ENCODE results near the gene G6PC3.

GRCh38 chr17:44075598-44076293 is 5.2 kb downstream of the G6PC3 start:
- TF ChIP-seq, protein P1, sequence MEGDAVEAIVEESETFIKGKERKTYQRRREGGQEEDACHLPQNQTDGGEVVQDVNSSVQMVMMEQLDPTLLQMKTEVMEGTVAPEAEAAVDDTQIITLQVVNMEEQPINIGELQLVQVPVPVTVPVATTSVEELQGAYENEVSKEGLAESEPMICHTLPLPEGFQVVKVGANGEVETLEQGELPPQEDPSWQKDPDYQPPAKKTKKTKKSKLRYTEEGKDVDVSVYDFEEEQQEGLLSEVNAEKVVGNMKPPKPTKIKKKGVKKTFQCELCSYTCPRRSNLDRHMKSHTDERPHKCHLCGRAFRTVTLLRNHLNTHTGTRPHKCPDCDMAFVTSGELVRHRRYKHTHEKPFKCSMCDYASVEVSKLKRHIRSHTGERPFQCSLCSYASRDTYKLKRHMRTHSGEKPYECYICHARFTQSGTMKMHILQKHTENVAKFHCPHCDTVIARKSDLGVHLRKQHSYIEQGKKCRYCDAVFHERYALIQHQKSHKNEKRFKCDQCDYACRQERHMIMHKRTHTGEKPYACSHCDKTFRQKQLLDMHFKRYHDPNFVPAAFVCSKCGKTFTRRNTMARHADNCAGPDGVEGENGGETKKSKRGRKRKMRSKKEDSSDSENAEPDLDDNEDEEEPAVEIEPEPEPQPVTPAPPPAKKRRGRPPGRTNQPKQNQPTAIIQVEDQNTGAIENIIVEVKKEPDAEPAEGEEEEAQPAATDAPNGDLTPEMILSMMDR (IDR thresholded peaks at IDR 0.05), result no peak
- no peak for TF ChIP-seq POLR2A (IDR thresholded peaks at IDR 0.05)

Data from lower leg skin (tissue), 3 donors.